GM18909 (cell line): ENCODE measurements around the gene BNC2.
"Not testable (repeated sequence)": the region's sequence is repeated elsewhere in the genome, so short reads cannot be mapped to it uniquely, and the experiment has no call there.

ENCODE experiments used
- ATAC-seq: cut with Tn5 transposase; IDR thresholded peaks from one replicate; pipeline ENCODE4 v1.9.1; 2021; ENCODE audit warnings: mild to moderate bottlenecking; ENCODE audit not compliant: unreplicated experiment, poor library complexity

BNC2 gene

DNA sequence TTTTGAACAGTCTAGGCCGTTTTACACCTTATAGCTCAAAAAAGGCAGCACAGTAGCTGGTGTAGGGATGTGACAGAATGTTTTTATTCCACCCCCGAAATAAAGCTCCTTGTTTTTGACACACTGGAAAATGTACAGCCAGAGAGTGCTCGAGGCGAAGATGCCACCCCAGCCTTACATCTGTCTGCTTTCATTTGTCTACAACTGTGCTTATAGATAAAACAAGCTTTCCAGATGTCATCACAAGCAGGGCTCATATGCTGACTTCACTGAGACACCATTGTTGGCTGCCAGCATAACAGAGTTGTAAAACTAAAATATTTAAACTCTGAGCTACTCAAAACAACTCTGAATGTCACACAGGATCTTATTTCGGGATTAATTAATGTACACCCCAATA, 386.3 kb downstream of the BNC2 start:
- no peak for ATAC-seq

GRCh38 chr9:16482764-16483163, 387.7 kb downstream of the BNC2 start:
- no peak for ATAC-seq

DNA sequence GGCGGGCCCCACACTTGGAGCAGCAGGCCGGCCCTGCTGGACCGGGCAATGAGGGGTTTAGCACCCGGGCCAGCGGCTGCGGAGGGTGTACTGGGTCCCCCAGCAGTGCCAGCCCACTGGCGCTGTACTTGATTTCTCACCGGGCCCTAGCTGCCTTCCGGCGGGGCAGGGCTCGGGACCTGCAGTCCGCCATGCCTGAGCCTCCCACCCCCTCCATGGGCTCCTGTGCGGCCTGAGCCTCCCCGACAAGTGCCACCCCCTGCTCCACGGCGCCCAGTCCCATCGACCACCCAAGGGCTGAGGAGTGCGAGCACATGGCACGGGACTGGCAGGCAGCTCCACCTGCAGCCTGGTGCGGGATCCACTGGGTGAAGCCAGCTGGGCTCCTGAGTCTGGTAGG, 389.9 kb downstream of the BNC2 start:
- not testable (repeated sequence) for ATAC-seq

DNA sequence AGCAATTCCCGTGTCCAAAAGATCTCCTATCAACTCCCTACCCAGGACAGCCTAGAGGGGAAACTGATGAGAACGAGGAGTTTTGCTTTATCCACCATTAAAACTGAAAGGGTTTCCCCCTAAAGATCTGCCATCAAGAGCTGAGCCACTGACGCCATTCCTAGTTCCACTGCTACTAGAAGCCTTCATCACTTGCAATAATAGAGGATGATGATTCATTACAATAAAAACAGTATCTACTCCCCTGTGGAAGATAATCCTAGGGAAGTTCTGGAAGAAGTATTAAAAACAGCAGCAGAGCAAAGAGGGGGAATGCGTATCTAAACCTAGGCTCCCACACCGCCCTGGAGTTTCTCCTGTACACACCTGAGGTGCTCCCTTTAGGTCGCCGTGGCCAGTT, 394.5 kb downstream of the BNC2 start:
- no peak for ATAC-seq

GRCh38 chr9:16475257-16475656, 395.2 kb downstream of the BNC2 start:
- ATAC-seq: no peak

GRCh38 chr9:16469184-16469583, 401.3 kb downstream of the BNC2 start:
- no peak for ATAC-seq

DNA sequence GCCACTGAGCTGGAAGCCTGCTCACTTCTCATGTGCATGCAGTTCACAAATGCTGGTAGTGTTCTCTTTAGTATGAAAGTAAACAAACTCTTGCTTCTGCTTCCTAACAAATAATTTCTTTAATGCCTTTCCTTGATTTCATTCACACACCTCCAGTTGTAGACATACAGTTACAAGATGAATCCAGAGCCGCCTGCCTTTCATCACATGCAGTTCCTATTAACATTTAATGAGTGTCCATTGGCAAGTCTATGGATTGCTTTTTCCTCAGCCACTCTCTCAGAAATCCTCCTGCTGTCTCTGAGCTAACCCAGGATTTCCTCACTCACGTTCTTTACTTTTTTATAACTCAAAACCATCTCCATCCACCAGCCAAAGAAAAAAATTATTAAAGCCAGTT, 408.6 kb downstream of the BNC2 start:
- no peak for ATAC-seq

DNA sequence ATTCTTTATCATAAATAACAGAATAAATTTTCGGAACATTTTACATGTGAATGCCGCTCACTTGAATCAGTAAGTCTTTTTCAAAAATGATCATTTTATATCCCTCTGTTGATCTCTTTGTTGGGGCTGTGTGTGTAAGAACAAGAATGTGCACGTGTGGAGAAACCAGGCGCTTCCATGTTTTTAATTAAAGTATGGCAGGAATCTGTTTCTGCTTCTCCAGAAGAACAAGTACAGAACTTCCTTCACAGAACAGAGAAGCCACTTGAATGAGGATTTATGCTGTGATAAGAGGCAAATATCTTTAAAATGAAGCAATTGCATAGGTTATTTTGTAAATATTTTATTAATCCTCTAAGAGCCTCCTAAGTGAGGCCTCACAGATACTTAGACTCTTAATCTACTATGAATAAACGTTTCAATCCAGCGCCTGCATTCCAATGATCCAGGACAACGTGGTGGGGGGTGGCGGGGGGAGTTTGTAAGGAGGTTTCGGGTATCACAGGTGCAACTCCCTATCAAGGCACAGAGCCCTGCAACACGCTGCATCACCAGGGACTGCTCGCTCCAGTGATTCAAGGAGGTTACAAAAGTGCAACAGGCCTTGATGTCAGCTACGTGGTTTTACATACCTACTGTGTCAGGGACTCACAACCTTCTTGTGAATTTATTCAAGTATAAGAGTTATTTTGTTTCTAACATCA, 409.2 kb downstream of the BNC2 start:
- ATAC-seq: no peak

DNA sequence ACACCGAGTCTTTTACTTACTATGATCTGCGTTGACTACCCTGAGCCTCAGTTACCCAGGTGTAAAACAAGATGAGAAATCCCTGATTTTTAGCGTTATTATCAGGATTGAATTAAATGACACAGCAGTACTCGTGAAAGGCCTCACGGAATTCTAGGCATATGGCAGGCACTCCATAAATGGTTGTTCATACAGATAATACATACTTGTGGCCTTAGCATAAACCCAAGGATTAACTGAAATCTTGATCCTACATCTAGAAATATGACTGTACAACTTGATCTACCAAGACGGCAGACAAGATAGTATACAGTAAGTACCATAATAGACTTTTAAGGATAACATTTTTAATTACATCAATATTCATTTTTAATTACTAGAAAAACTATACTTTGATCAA, 409.8 kb downstream of the BNC2 start:
- ATAC-seq: no peak

DNA sequence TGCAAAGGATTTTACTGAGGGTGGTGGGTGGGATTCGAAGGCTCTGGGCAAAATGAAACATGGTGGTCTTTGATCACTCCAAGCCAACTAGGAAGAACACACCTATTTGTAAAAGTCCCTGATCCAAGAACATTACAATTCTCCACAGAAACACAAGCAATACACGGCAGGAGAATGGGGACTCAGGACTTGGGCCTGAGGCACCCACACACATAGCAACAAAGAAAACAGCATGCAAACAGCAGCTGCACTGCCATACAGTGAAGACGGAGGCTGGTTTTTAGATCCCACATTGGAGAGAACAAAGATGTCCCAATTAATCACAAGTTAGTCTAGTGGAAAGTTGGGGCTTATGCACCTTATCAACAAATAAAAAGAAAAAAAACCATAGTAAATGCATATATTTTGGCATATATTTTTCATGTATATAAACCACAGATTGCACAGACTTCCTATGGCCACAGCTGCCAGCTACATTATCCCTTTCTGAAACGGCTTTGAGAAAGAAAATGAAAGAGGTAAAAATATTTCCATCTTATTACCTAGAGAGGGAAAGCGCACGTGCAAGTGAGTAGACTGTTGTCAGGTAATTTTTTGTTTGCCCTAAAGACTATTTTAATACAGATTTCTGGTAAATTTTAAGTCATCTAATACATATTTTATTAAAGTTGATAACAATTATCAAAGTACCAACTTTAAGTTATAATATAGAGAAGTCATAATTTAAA, 410.9 kb downstream of the BNC2 start:
- ATAC-seq: peak; percentile 56

DNA sequence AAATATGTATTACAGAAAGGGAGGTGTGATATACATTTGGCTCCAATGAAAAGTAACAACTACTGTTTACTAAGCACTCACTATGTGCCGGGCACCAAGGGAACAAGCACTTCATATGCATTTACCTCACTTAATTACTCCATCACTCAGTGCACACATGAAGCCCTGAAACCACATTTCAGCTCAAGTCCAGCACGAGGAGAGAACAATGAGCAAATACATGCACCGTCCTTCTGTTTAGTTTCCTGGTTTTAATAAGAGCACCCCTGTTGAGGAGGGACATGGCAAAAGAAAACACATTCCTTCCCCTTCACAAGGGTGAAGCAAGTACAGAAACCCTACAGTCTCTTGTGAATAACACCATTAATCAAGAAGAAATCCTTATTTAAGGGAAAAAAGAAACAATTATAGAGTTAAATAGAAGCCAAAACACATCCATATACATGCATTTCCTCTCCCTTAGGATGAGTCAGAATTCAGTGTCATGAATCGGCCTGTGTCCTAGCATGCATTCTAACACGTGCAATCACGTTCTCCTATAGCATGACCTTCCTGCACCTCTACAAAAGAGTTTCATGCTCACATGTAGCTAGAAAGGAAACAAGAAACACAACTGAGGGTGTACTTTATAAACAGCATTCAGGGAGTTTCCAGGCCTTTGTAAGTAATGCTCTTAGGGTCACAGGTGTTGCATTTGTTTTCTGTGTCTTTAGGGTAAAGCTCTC, 411.6 kb downstream of the BNC2 start:
- peak; percentile 74 for ATAC-seq

GRCh38 chr9:16455842-16456241, 414.6 kb downstream of the BNC2 start:
- ATAC-seq: no peak

DNA sequence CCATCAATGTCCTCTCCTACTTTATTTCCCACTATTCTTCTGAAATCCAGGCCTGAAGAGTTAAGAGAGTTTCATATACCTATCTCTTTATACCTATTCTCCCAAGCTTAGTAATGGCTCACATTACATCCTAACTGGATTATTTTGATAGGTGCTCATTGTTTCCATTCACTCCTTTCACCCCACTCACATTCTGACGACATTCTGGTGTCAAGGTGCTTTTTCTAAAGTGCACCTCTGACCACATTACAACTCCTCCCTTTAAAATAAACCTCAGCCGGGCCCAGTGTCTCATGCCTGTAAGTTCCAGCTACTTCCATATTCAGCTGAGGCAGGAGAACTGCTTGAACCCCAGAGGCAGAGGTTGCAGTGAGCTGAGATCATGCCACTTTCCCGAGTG, 417.1 kb downstream of the BNC2 start:
- no peak for ATAC-seq

DNA sequence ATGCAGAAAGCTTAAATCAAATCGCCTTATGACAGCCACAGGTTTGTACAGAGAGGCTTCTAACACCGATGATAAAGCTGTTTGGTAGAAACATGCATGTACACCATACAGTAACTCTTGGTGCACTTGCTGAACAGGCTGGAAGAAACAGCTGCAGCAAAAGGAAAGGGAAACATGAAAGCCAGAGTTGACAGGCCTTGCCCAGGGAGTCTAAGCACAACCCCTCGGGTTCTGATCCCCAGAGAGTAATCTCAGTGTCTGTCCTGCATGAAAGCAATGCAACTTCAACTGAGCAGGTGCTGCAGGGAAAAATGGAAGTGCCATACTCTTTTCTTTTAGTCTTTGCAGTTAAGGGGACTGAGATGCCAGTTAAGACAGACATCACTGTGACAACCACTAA, 419.9 kb downstream of the BNC2 start:
- ATAC-seq: no peak

- no peak for ATAC-seq
These were observed 420.4 kb downstream of the BNC2 start for GRCh38 chr9:16450043-16450442.

DNA sequence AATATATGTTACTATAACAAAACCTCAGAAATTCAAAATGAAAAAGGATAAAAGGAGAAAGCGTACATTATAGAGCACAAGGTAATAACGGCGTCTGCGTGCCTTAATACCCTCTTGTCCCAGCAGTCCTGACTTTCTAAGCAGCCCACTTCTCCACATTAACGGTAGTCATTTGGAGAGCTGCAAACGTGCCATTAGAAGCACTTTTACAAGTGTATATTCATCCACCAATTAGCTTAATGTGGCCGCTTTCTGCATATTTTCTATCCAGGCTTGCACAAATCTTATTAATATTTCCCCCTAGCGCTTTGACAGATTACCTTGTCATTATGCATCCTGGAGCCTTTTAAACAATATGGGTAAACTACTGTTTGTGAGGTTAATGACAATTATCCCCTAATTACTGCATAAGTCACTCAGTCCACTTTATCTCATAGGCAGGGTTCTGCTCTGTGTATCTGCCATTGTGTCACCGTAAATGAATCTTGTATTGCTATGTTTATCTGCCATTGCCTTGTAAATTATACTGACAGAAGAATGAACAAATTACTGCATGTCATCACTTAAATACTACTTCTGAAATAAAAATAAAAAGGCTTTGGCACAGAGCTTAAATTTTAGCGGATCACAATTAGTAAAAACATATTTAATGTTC, 421.3 kb downstream of the BNC2 start:
- no peak for ATAC-seq

DNA sequence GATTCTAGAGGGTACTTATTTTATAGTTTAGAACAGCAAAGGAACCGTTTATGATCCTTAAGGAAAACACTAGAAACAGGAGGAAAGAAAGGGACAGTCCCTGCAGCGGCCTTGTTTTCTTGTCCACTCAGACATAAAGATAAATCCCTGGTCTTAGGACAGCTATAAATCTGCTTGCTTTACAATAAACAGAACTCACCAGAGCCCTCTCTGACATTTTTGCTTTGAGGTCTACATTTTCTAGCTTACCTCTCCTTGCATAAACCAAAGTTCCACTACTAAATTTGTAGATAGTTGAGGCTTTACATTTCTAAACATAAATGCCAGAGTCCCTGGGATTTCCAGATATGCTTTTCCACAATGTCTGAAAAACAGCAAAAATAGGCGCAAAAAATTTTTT, 422.5 kb downstream of the BNC2 start:
- ATAC-seq: no peak

GRCh38 chr9:16446636-16447035, 423.8 kb downstream of the BNC2 start:
- no peak for ATAC-seq

DNA sequence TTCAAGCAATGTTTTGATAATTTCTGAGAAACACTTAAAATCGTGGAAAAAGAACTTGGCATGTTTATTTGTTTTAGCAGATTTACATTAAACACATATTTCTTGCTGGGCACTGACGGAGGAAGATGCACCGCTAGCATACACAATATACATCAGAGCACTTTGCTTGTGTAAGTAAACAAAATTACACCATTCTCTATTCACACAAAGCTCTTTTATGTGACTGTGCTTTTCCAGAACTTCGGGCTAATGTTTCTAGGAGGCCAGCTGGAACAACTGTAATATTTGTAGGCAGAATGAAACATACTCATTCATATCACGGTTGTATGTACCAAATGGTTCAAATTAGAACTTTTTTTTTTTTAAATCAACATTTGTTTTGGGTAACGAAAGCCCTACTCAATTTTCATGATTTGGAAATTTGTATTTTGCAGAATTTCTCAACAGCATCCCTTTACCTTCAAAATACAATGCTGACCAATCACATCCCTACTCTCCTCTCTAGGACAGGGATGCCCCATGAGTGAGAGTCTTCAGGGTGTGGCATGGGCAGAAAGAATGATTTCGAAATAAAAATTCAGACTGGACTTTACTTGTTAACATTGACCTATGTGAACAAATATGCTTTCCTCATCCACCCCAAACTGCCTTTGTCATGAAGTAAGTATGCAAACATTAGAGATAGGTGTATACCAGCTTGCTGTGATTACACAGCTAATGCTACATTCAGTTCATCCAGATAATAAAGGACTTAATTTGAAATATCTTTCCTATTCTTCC, 425.1 kb downstream of the BNC2 start:
- ATAC-seq: no peak

DNA sequence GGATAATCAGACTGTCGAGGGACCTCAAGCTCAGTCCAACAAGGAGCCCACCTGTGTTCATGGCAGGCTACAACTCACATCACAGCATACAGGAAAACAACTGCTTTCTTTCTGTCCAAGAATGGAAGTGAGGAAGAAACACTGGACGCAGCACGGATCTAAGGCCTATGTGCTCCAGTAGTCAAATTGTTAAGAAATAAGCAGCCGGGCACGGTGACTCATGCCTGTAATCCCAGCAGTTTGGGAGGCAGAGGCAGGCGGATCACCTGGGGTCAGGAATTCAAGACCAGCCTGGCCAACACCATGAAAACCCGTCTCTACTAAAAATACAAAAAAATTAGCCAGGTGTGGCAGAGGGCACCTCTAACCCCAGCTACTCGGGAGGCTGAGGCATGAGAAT, 427.8 kb downstream of the BNC2 start:
- ATAC-seq: no peak
